Activated T-cell treated with anti-CD3 and anti-CD28 coated beads, Interleukin-2, amount 50 U/mL, for 72 hours (primary cell): ENCODE results near the gene ERC1. TPM values are rescaled to one million over a fixed set of nuclear protein-coding genes. Genes with fewer than 3 reads are reported as not detected.

ENCODE experiments used
- ATAC-seq, 2 donors: fragments of 150-1000 bp; cut with Tn5 transposase; replicated peaks in 1 of 2; 2 replicates each; pipeline ENCODE4 v1.10.0; 2021; ENCODE audit warnings: moderate library complexity in 2 of 2, mild to moderate bottlenecking in 1 of 2
- DNase-seq, 2 donors: peaks; one replicate each; pipeline ENCODE4 v3.0.0; 2021 to 2022; ENCODE audit warnings: mixed read lengths in 1 of 2
- H3K27ac Mint-ChIP-seq: one replicate; pipeline ENCODE4 v1.8.0; 2022; ENCODE audit warnings: mild to moderate bottlenecking, moderate library complexity, mixed read lengths
- H3K27me3 Mint-ChIP-seq: one replicate; pipeline ENCODE4 v1.8.0; 2022; ENCODE audit warnings: low read depth, mixed read lengths
- H3K36me3 Mint-ChIP-seq, 2 donors: one replicate each; pipeline ENCODE4 v1.8.0; 2022; ENCODE audit warnings: mixed read lengths in 2 of 2, mild to moderate bottlenecking in 1 of 2; ENCODE audit not compliant: insufficient read depth in 2 of 2
- H3K4me1 Mint-ChIP-seq: one replicate; pipeline ENCODE4 v1.8.0; 2022; ENCODE audit warnings: low read depth, mixed read lengths
- H3K4me3 Mint-ChIP-seq, 2 donors: one replicate each; pipeline ENCODE4 v1.8.0; 2022; ENCODE audit warnings: mild to moderate bottlenecking in 2 of 2, mixed read lengths in 2 of 2, moderate library complexity in 2 of 2
- H3K9me3 Mint-ChIP-seq, 2 donors: one replicate each; pipeline ENCODE4 v1.8.0; 2022; ENCODE audit warnings: mixed read lengths in 2 of 2
- total RNA-seq, 2 donors: library from RNA; stranded (reverse); gene quantifications; one replicate each; pipeline ENCODE4 v1.2.3, GENCODE V29; 2022

Gene ERC1
- total RNA-seq, 2 donors from 2014 or later = 27.5 to 28.9 TPM

DNA sequence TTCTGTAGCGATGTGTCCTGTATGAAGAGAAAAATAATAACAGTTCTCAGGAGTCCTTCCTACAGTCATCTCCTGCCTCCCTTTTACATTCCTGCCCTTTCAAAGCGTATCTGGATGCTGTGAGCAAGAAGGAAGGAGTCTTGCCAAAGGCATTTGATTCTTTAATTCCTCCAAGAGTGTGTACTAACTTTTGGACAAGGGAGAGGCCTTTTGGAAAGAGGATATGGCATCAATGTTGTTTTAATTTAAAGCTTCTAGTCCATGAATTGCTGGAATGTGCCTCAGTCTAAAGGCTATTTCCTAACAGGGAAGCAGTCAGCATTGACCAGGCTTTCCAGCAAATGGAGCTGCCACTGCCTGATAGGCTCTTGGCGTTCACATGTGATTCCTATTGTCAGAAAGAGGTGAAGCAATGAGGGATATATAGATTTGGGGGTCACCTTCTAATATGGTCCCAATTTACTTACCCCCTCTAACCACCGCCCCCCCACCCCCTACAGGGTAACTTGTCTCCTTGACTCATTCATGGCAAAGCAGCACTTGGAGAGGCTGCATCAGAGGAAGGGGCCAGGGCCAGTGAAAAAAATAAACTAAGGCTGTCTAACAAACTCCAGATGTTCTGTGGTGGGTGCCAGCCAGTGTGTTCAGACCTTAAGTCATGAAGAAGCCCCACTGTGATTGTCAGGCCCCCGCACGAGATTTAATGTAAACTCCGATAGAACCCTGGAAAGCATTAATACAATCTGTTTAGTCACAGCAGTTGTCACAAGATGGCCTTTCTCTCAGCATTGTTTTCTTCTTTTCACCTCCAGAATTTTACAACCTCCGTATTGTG is 383.1 kb downstream of the ERC1 start:
- Mint-ChIP-seq H3K36me3 (peaks cover 2 to 4% of the 10 kb centered on the region in 2 donors), H3K4me3 (no peak overlapping the region), H3K27ac (no peak overlapping the region), H3K9me3 (no peaks in the 10 kb centered on the region), H3K27me3 (no peaks in the 10 kb centered on the region), H3K4me1 (no peaks in the 10 kb centered on the region)
- DNase-seq (no peak), ATAC-seq (no peak)

DNA sequence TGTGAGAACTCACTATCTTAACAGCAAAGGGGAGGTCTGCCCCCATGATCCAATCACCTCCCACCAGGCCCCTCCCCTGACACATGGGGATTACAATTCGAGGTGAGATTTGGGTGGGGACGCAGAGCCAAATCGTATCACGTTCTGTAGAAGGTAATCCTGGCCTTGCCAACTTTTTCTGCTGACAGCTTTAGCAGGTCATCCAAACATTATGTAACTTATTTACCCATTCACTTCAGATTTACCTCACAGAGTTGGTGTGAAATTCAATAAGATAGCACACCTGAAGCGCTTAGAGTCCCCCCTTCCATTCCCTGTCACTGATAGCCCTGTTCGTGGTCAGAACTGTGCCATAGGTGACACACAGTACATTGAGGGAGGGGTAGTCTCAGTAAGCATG is 384.3 kb downstream of the ERC1 start:
- ATAC-seq = no peak
- H3K27ac Mint-ChIP-seq = no peak overlapping the region

DNA sequence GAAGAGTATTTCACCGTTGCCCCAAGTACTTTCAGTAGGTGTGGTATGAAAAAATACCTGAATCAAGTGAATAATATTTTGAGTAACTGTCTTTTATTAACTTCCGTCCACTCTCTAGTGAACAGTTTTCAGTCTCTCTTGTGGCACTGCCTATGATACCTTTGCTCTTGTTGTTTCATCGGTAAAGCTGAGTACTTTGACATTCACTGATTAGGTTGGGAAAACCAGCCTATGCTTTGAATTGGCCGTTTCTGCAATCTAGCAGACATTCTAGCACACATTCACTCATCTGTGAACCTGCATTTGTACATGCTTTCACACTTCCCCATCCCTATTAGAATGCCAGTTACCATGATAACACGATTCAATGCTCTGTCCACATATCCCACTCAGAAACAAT is 386.1 kb downstream of the ERC1 start:
- Mint-ChIP-seq H3K4me3 (no peak overlapping the region), H3K9me3 (no peaks in the 10 kb centered on the region), H3K27ac (no peak overlapping the region), H3K27me3 (no peaks in the 10 kb centered on the region), H3K4me1 (no peaks in the 10 kb centered on the region), H3K36me3 (peaks cover 2 to 4% of the 10 kb centered on the region in 2 donors)
- ATAC-seq = no peak
- DNase-seq = no peak

More for the DNA sequence above, 384.3 kb downstream of the ERC1 start:
- DNase-seq = no peak
- Mint-ChIP-seq H3K9me3 (no peaks in the 10 kb centered on the region), H3K4me3 (no peak overlapping the region), H3K36me3 (peaks cover 2 to 4% of the 10 kb centered on the region in 2 donors), H3K4me1 (no peaks in the 10 kb centered on the region), H3K27me3 (no peaks in the 10 kb centered on the region)

DNA sequence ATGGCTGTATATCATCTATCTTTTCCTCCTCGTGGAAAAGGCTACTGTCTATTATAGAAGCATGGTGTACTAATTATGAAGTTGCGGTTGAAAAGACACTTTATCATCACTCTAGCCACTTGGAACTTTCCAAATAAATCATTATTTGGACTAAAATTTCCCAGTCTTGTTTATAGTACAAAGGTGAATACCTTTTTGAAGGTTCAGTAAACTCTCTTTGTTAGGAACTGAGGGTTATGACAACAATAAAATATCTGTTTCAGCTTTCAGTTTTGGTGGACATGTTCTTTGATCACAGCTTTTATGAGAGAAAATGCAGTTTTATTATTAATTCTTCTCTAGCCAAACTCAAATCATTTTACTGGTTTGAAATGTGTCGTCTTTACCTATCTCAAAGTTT is 386.7 kb downstream of the ERC1 start:
- H3K4me1 Mint-ChIP-seq = no peaks in the 10 kb centered on the region
- H3K9me3 Mint-ChIP-seq = no peaks in the 10 kb centered on the region
- no peaks in the 10 kb centered on the region for H3K27me3 Mint-ChIP-seq
- ATAC-seq (no peak), DNase-seq (no peak)
- no peak overlapping the region for H3K27ac Mint-ChIP-seq
- no peak overlapping the region for H3K4me3 Mint-ChIP-seq
- peaks cover 2 to 4% of the 10 kb centered on the region in 2 donors for H3K36me3 Mint-ChIP-seq

DNA sequence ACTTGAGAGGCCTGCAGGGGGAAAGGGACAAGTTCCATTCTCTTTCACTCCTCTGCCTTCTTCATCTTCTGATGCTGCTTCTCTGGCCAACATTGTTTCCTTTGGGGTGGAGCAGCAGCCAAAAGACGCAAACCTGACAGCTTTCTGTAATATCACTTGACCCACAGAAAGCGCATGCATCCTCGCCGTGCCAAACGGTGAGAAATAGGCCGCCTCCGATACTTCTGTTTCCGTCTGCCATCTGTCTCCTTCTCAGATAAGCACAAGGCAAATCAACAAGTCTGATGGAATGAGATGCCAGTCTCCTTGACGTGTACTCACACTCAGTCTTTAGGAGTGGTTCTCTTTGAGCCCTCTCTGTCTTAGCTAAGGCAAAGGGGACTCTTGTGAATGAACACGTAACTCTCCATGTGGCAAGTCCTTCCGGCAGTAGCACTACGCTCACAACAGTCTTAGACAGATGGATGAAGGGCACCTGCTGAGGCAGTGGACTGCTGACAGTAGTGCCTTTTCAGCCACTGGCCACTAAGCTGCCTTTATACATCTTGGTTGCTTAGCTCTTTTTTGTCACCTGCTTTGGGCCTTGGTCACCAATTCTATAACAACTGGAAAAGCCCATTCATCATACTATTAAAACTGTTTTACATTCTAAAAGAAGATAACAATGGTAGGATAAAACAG is 389.3 kb downstream of the ERC1 start:
- H3K27ac Mint-ChIP-seq = no peak overlapping the region
- ATAC-seq (no peak), DNase-seq (no peak)
- H3K27me3 Mint-ChIP-seq = no peaks in the 10 kb centered on the region
- H3K36me3 Mint-ChIP-seq = peaks cover 0 to 2% of the 10 kb centered on the region in 2 donors
- H3K4me1 Mint-ChIP-seq = no peaks in the 10 kb centered on the region
- no peak overlapping the region for H3K4me3 Mint-ChIP-seq
- no peaks in the 10 kb centered on the region for H3K9me3 Mint-ChIP-seq

DNA sequence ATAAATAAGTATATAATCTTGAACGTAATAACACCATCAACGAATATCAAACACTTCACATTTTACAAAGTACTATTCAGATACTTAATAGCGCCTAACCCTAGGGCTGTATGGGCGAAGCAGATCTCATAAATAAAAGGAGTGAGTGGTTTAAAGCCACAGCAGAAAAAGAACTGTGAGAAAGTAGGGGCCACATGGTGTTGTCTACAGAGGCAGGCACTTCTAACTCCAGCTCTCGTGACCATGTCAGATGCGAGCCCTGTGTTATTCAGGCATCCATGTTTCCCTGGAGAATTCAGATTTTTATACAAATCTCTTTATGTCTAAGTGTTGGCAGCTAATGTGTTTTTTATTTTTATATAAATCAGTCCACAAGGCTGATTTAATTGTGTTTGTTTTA is 391.1 kb downstream of the ERC1 start:
- DNase-seq = no peak
- Mint-ChIP-seq H3K27me3 (no peaks in the 10 kb centered on the region), H3K4me1 (no peaks in the 10 kb centered on the region), H3K36me3 (no peaks in the 10 kb centered on the region), H3K4me3 (no peak overlapping the region), H3K9me3 (peaks cover 0 to 1% of the 10 kb centered on the region in 2 donors), H3K27ac (no peak overlapping the region)
- ATAC-seq = no peak

DNA sequence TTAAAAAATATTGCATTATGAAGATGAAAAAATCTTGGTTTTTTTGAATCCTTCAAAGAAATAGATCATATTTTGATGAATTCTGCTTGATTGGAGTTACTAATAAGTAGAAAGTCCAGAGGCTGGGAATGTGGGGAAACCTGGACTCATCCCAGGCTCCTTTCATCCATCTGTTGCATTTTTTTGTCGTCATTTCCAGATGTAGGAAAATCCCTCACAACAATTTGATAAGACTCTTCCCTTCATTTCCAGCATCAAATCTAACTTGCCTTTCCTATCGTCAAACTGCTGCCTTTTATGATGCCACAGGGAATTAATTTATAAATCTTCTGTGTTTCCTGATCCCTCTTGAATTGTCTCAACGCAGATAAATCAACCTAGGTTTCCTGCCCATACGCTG is 391.8 kb downstream of the ERC1 start:
- Mint-ChIP-seq H3K9me3 (peaks cover 0 to 1% of the 10 kb centered on the region in 2 donors), H3K36me3 (peaks cover 0 to 1% of the 10 kb centered on the region in 2 donors), H3K27ac (no peak overlapping the region), H3K4me1 (no peaks in the 10 kb centered on the region), H3K27me3 (no peaks in the 10 kb centered on the region), H3K4me3 (no peak overlapping the region)
- DNase-seq (no peak), ATAC-seq (no peak)

DNA sequence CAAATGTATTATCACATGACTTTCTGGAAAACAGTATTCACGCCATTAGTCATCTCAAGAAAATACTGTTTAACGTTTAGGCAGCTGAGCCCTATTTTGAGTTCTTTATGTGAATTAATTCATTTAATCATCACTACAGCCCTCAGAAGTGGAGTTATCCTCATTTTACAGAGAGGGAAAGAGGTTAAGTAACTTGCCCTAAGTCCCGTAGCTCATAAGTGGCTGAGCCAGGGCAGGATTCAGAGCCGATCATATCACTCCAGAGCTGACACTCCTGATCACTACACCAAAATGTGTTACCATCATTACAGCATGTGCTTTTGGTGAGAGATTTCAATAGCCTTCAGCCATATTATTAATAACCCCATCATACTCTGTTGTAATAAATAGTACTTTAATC is 392.7 kb downstream of the ERC1 start:
- Mint-ChIP-seq H3K9me3 (peaks cover 0 to 1% of the 10 kb centered on the region in 2 donors), H3K36me3 (peaks cover 0 to 1% of the 10 kb centered on the region in 2 donors)
- ATAC-seq = no peak

DNA sequence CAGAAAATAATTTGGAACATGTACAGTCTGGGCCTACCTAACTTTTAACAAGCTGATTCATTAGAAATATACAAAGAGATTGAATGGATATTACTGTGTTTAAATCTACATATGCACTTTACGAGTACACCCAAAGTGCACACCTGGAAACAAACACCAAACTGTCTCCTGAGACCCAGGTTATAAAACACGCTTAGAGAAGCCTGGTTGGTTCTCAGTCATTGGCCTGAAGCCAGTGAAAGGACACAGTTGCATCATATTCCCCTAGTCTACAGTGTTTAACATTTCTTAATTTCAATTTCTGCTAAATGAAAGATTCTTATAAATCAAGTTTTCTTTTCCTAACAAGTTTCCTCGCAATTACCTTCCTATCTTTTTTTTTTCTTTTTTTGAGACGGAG is 393.9 kb downstream of the ERC1 start:
- DNase-seq (no peak), ATAC-seq (no peak)
- no peak overlapping the region for H3K4me3 Mint-ChIP-seq
- H3K27ac Mint-ChIP-seq = no peak overlapping the region
- H3K9me3 Mint-ChIP-seq = peaks cover 0 to 1% of the 10 kb centered on the region in 2 donors
- H3K36me3 Mint-ChIP-seq = peaks cover 0 to 1% of the 10 kb centered on the region in 2 donors
- H3K27me3 Mint-ChIP-seq = no peaks in the 10 kb centered on the region
- no peaks in the 10 kb centered on the region for H3K4me1 Mint-ChIP-seq

More for the DNA sequence above, 392.7 kb downstream of the ERC1 start:
- no peak for DNase-seq
- Mint-ChIP-seq H3K4me1 (no peaks in the 10 kb centered on the region), H3K27me3 (no peaks in the 10 kb centered on the region), H3K27ac (no peak overlapping the region), H3K4me3 (no peak overlapping the region)

DNA sequence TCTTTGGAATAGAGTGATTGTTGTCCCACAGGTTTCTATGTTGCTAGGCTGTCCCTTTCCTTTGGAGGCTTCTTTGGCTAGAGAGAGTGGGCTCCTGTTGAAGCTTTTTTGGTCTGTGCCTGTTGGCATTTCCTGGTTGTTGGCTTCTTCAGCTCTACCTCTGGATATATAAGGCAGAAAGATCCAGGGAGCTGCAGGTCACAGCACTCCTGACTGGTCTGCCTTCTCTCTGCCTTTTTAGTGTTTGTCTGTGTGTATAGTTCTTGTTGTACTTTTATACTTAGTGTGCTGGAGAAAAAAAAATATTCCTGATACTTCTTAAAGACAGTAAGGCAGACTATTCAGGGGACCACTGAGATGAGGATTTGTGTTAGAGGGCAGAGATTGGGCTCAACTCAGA is 400.7 kb downstream of the ERC1 start:
- Mint-ChIP-seq H3K9me3 (peaks cover 1 to 3% of the 10 kb centered on the region in 2 donors), H3K4me1 (no peaks in the 10 kb centered on the region), H3K4me3 (no peak overlapping the region), H3K27ac (no peak overlapping the region), H3K36me3 (peaks cover 0 to 7% of the 10 kb centered on the region in 2 donors), H3K27me3 (no peaks in the 10 kb centered on the region)
- DNase-seq (no peak), ATAC-seq (no peak)

DNA sequence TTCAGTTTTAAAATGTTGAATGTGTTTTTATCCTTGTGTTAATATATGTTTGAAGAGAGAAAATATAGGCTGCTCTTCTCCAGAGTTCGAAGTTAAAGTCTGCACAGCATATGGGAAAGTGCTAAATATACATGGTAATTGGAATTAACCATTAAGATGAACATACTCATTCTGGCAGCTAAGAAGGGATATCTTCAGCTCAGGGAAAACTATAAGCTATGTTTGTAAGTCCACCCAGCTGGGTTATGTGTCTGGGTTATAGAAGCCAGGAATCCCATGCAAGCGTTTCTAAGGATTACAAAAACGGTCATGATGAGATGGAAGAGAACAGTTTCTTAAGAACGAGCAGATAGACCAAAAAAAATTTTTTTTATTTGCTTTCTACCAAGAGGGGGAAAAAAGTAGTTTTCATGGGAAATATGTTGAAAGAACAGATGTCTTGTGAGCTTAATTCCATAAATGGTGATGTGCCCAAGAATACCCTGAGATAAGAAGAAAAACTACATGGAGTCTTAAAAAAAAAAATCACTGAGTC is 404.5 kb downstream of the ERC1 start:
- H3K4me3 Mint-ChIP-seq = no peak overlapping the region
- H3K27me3 Mint-ChIP-seq = no peaks in the 10 kb centered on the region
- peaks cover 0 to 3% of the 10 kb centered on the region in 2 donors for H3K9me3 Mint-ChIP-seq
- H3K36me3 Mint-ChIP-seq = peaks cover 0 to 6% of the 10 kb centered on the region in 2 donors
- ATAC-seq = no peak
- H3K27ac Mint-ChIP-seq = no peak overlapping the region
- DNase-seq = no peak
- H3K4me1 Mint-ChIP-seq = no peaks in the 10 kb centered on the region

DNA sequence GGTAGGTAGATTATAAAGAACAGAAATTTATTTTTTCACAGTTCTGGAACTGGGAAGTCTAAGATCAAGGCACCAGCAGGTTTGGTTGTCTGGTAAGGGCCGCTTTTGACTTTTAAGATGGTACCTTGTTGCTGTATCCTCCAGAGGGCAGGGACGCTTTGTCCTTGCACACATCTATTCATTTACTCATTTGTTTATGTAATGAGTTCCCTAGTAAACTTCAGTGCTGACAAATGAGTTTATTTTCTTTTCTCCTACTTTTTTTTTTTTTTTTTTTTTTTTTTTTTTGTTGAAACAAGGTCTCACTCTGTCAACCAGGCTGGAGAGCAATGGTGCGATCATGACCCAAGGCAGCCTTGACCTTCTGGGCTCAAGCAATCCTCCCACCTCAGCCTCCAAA is 407.6 kb downstream of the ERC1 start:
- ATAC-seq = no peak
- no peaks in the 10 kb centered on the region for H3K4me1 Mint-ChIP-seq
- no peak overlapping the region for H3K27ac Mint-ChIP-seq
- no peak for DNase-seq
- no peaks in the 10 kb centered on the region for H3K27me3 Mint-ChIP-seq
- no peaks in the 10 kb centered on the region for H3K36me3 Mint-ChIP-seq
- H3K4me3 Mint-ChIP-seq = no peak overlapping the region
- H3K9me3 Mint-ChIP-seq = no peaks in the 10 kb centered on the region

DNA sequence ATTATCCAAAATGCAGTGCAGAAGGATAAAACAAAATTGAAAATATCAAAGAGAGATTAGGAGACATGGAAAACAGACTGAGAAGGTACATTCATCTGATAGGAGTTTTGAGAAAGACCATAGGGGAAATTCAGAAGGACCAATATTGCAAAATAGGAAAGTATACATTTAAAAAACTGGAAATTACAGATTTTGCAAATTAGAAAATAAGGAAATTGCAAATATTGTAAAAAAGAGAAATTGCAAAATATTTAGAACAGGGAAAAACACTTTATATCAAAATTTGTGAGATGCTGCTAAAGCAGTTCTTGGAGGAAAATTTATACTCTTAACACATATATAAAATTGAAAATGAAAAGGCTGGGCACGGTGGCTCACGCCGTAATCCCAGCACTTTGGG is 410.9 kb downstream of the ERC1 start:
- Mint-ChIP-seq H3K27me3 (no peaks in the 10 kb centered on the region), H3K9me3 (no peaks in the 10 kb centered on the region), H3K36me3 (no peaks in the 10 kb centered on the region), H3K4me3 (no peak overlapping the region), H3K27ac (no peak overlapping the region), H3K4me1 (no peaks in the 10 kb centered on the region)
- ATAC-seq (no peak), DNase-seq (no peak)
